A673 (cell line): ENCODE results near the gene C1QTNF5.

Source experiments
- CTCF ChIP-seq: fragments of 300-800, 200-600 bp; sonication (generic); conservative IDR thresholded peaks from 2 replicates; pipeline ENCODE4 v1.5.1; 2017; ENCODE audit warnings: low read depth, mild to moderate bottlenecking, antibody characterized with exemption, low read length, moderate library complexity, mixed read lengths
- EZH2 ChIP-seq: fragments of 200-600 bp; sonication (generic); IDR thresholded peaks from 2 replicates; pipeline ENCODE4 v1.6.1; 2017; ENCODE audit warnings: borderline replicate concordance, low read depth, mild to moderate bottlenecking, mixed read lengths, antibody characterized with exemption, low read length; ENCODE audit not compliant: poor library complexity, severe bottlenecking

GRCh38 chr11:119375337-119376196 lies 34.9 kb upstream of the C1QTNF5 start:
- TF ChIP-seq CTCF (no peak), EZH2 (no peak)
